Breast epithelium (tissue), 3 donors: ENCODE measurements around the gene ZKSCAN8.

Experiments used
- CTCF ChIP-seq, 3 donors: fragments of 450-650 bp; IDR thresholded peaks; one replicate each; pipeline ENCODE4 v1.5.1; 2016 to 2017; ENCODE audit warnings: antibody characterized with exemption in 3 of 3, mild to moderate bottlenecking in 3 of 3, moderate library complexity in 3 of 3
- POLR2A ChIP-seq: fragments of 450-650 bp; IDR thresholded peaks from one replicate; pipeline ENCODE4 v1.6.1; 2016; ENCODE audit warnings: antibody characterized with exemption, mild to moderate bottlenecking, moderate library complexity
- POLR2AphosphoS5 ChIP-seq, 3 donors: sonication (generic); formaldehyde crosslinking; IDR thresholded peaks; one replicate each; pipeline ENCODE4 v1.6.1; 2017; ENCODE audit warnings: antibody characterized with exemption in 3 of 3

- TF ChIP-seq CTCF (IDR thresholded peaks at IDR 0.05) (no peak), POLR2A (no peak), POLR2AphosphoS5 (IDR thresholded peaks at IDR 0.05) (no peak)
Measured at GRCh38 chr6:28107506-28107905, 34.2 kb upstream of the ZKSCAN8 start.
